Measurements from ENCODE around the gene GID8.

The GID8 gene

DNA sequence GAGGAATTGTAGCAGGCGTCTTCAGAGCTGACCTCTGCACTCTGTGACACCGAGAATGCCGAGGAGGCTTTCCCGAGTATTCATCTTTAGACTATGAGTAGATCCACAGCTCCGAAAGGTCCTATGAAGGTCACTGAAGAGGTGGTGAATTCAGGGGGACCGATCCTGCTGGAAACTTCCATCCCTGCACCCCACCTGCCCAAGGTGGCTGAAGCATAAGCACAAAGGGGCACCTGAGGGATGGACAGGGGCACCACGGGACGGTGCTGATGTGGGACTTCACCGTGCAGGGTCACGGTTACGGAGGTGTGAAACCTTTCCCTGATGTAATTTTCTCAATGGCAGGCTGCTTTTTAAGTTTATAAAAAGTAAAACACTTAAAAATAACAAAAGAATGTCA is 36.1 kb upstream of the GID8 start:
- Histone ChIP-seq H3K36me3 (peaks cover 73% of the 10 kb centered on the region), H3K9me3 (no peaks in the 10 kb centered on the region), H4K20me1 (peaks cover 87% of the 10 kb centered on the region), H3K4me2 (no peak overlapping the region), H3K27ac (no peak overlapping the region), H3K27me3 (no peaks in the 10 kb centered on the region), H3K4me3 (no peak overlapping the region), H3K4me1 (peaks cover 39% of the 10 kb centered on the region), H3K9ac (no peak overlapping the region)
- no peak for TF ChIP-seq Cebpa-rat (IDR thresholded peaks at IDR 0.05)

DNA sequence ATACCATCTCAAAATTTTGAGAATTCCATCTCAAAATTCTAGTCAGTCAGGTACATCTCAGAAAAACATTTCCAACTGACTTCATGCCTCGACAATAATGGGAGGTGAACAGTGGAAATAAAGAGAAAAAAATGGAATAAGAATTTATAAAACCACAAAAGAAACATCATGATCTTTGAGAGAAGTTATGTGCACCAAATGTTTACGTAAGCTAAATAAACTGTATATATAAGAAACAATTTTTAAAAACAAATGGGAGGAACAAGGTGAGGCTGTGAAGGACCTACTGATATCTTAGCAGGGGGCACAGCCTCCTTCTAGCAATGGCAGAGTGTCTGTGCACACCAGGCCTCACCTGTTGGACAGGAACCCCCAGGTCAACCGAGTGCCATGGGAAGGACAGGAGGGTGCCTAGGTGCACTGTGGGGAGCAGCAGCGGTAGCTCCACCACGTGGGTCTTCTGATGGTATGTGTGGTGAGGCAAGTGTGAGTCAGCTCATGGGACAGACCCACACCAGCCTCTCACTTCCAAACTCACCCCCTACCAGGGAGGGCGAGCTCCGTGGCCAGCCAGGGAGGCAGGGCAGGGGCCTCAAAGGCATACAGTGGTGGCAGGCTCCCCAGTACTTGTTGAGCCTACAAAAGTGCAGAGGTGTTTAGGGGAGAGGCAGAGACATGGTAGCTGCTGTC is 34.9 kb upstream of the GID8 start:
- Histone ChIP-seq H3K4me2 (no peak overlapping the region), H3K27ac (no peak overlapping the region), H3K4me1 (peaks cover 38% of the 10 kb centered on the region), H3K9me3 (no peaks in the 10 kb centered on the region), H4K20me1 (peaks cover 93% of the 10 kb centered on the region), H3K4me3 (no peak overlapping the region), H3K27me3 (no peaks in the 10 kb centered on the region), H3K9ac (no peak overlapping the region), H3K36me3 (peaks cover 73% of the 10 kb centered on the region)
- no peak for TF ChIP-seq Cebpa-rat (IDR thresholded peaks at IDR 0.05)

DNA sequence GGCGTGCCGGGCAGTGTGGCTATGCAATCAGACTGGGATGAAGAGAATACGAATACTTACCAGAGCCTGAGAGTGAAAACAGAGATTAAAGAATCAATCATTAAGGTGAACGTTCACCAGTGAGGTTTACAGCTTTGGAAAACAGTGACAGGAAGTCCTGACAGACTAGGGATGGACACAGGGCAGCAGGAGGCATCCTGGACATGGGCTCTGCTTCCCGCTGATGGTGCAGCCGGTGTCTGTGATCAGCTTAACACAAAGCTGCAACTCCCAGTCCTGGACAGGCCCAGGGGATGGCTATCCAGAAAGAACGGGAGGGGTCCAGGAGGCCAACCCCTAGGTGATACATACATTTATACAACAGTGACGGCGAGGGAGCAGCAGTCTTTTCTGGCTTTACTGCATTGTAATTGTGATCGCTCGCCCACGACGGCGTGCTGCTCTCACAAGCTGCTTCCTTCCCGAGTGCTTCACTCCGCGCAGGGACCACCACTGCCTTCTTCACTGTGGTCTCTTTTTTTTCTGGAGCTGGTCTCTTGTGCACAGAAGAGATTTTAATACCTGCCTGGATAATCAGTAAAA is 32.3 kb upstream of the GID8 start:
- peaks cover 98% of the 10 kb centered on the region for H3K36me3 ChIP-seq
- peak overlapping the region; percentile 17; the same call in 1 of the 2 replicates for H3K9ac ChIP-seq
- no peaks in the 10 kb centered on the region for H3K9me3 ChIP-seq
- no peak overlapping the region for H3K4me3 ChIP-seq
- peaks cover 93% of the 10 kb centered on the region for H4K20me1 ChIP-seq
- no peak overlapping the region for H3K27ac ChIP-seq
- no peaks in the 10 kb centered on the region for H3K27me3 ChIP-seq
- peaks cover 30% of the 10 kb centered on the region for H3K4me1 ChIP-seq
- TF ChIP-seq Cebpa-rat (IDR thresholded peaks at IDR 0.05): no peak
- no peak overlapping the region for H3K4me2 ChIP-seq

DNA sequence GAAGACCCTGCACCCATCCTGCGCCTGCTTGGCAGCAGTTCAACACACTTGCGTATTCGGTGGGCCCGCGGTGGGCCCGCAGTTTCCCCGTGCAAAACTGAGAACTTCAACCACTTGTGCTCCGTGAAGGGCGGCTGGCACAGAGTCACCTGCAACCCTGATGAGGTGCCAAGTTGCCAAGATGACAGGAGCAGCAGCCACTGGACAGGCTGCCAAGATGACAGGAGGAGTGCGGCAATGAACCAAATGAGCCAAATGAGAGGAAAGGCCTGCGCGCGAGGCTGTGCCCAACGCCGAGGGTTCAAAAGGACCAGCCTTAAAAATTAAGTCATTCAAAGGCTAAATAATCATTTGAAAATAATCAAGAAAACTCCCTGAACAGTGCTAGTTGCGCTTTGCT is 31.7 kb upstream of the GID8 start:
- no peaks in the 10 kb centered on the region for H3K9me3 ChIP-seq
- H3K36me3 ChIP-seq: peaks cover 100% of the 10 kb centered on the region
- peaks cover 93% of the 10 kb centered on the region for H4K20me1 ChIP-seq
- peaks cover 24% of the 10 kb centered on the region for H3K4me1 ChIP-seq
- no peak overlapping the region for H3K4me3 ChIP-seq
- H3K9ac ChIP-seq: peak overlapping the region; percentile 17; the same call in 1 of the 2 replicates
- no peak overlapping the region for H3K27ac ChIP-seq
- H3K27me3 ChIP-seq: no peaks in the 10 kb centered on the region
- TF ChIP-seq Cebpa-rat (IDR thresholded peaks at IDR 0.05): no peak
- no peak overlapping the region for H3K4me2 ChIP-seq

DNA sequence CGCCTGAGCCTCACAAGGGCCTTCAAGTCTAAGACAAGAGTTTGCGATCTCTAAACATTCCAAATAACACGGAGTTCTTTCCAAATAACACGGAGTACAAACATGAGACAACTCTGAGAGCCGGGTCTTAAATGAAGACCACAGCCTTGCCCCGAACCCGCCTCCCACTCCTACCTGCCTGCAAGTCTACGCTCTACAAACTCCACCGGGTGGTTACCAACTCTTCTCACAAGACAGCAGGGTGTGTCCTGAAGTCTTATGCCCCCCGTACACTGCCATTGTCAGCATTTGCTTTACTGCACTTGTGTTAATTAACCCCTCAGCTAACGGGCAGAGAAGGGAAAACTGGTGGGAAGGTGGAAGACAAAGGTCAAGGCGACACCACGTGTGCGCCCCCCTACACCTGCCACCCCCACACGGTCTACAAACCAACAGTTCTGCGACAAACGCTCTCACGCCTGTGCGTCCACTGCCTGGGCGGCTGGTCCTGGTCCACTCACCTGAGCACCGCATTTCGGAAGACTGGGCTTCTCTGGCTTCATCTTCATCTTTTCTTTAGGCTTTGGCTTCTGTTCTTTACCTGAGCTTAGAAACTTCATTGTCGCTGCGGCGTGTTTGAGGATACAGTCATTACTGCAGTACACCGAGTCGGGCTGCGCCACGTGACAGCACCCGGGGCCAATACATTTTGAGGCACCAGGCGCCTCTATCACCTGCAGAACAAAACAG is 31.1 kb upstream of the GID8 start:
- TF ChIP-seq Cebpa-rat (IDR thresholded peaks at IDR 0.05): no peak
- Histone ChIP-seq H3K27me3 (no peaks in the 10 kb centered on the region), H3K9ac (no peak overlapping the region), H4K20me1 (peaks cover 93% of the 10 kb centered on the region), H3K4me2 (no peak overlapping the region), H3K36me3 (peaks cover 100% of the 10 kb centered on the region), H3K9me3 (no peaks in the 10 kb centered on the region), H3K4me3 (no peak overlapping the region), H3K27ac (no peak overlapping the region), H3K4me1 (peaks cover 22% of the 10 kb centered on the region)

DNA sequence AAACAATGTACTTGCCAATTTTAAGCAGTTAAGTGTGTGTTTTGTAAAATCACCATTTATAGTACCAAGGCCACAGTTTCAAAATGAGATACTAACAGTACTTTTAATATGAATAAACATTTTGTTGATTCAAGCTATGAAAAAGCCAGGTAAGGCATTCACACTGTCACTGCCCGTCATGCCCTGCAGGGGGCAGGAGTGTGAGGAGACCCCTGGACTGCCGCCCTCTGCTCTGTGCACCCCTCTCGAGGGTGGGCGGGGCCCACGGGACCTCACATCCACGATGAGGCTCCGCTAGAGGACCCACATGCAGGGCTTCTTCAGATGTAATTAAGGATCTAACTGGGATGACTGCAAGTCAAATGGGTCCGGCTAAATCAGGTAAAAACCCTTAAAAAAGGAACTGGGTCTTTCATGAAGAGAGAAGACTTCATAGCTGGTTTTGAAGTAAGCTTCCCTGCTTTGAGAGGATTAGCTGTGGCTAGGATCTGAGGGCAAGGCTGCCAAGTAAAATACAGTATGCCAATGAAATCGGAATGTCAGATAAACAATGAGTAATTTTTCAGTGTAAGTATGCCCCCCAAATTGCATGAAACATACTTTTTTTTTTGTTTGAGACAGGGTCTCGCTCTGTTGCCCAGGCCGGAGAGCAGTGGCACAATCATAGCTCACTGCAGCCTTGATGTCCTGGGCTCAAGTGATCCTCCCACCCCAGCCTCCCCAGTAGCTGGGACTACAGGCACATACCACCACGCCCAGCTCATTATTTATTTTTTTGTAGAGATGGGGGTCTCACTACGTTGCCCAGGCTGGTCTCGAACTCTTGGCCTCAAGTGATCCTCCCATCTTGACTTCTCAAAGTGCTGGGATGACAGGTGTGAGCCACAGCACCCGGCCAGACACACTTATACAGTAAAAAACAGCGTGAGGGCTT is 30.3 kb upstream of the GID8 start:
- Histone ChIP-seq H3K9ac (peak overlapping the region; percentile 31), H3K4me3 (no peak overlapping the region), H3K36me3 (peaks cover 100% of the 10 kb centered on the region), H3K4me1 (peaks cover 22% of the 10 kb centered on the region), H3K27me3 (no peaks in the 10 kb centered on the region), H3K27ac (no peak overlapping the region), H3K4me2 (no peak overlapping the region), H4K20me1 (peaks cover 96% of the 10 kb centered on the region), H3K9me3 (no peaks in the 10 kb centered on the region)
- TF ChIP-seq Cebpa-rat (IDR thresholded peaks at IDR 0.05): no peak

DNA sequence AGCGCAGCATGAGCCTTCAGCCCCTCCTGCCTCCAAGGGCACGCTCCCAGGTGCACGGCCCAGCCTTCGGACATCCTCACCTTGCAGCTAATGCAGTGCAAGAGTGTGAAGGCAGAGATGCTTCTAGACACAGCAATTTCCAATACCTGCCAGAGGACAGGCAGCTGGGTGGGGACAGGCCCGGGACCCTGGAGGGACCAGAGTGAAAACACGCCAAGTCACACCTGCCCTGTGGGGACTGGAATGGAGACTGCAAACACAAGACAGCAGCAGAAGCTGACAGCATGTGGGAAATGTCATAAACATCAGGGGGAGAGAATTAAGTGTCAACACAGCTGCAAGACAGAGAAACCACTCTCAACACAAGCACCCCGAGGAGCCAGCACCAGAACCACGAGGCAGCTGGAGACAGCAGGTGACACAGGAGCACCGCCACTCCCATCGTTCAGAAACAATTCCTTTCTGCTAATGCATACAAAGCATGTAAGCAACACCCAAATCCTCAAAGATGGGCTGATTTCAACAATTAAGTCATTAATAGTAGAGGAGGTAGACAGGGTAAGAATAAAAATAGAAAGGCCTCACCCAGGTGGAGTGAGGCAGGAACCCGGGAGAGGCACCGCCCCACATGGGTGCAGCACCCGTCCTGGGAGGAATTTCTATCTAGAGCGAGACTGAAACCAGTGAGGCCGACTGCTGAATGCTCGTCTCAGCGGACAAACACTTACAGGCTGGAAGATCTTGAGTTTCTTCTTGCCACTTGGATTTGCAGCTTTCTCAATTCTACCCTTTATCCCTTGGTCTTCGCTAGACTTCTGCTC is 28.8 kb upstream of the GID8 start:
- Histone ChIP-seq H3K27me3 (no peaks in the 10 kb centered on the region), H3K4me2 (no peak overlapping the region), H3K4me1 (peaks cover 34% of the 10 kb centered on the region), H3K9ac (no peak overlapping the region), H3K9me3 (no peaks in the 10 kb centered on the region), H3K4me3 (no peak overlapping the region), H4K20me1 (peaks cover 96% of the 10 kb centered on the region), H3K36me3 (peaks cover 100% of the 10 kb centered on the region), H3K27ac (no peak overlapping the region)
- TF ChIP-seq Cebpa-rat (IDR thresholded peaks at IDR 0.05): no peak

DNA sequence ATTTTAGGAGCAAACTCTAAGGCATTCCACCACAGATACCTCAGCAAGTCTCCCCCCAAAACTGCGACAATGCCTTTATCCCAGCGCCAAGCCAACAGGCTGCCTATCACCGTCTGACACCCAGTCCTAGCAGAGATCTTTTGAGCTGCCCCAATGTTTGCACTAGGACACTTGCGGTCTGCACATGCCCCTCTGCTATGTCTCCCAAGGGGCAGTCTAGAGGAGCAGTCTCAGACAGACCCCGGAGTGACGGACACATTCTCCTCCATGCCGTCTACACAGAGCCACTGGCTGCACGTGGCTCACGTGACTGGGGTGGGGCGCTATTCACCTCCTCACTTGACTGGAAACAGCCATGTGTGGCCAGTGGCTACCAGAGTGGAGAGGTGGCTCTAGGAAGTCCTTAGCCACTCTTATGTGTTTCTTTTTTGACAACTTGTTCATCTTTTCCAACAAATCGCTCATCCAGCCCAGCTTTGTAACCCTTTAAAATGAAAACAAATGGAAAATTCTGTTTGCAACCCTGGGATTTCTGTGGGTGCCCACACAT is 27.7 kb upstream of the GID8 start:
- H3K27ac ChIP-seq: no peak overlapping the region
- peaks cover 45% of the 10 kb centered on the region for H3K4me1 ChIP-seq
- H4K20me1 ChIP-seq: peaks cover 100% of the 10 kb centered on the region
- no peak overlapping the region for H3K9ac ChIP-seq
- no peaks in the 10 kb centered on the region for H3K9me3 ChIP-seq
- H3K4me2 ChIP-seq: no peak overlapping the region
- no peak overlapping the region for H3K4me3 ChIP-seq
- no peak for TF ChIP-seq Cebpa-rat (IDR thresholded peaks at IDR 0.05)
- no peaks in the 10 kb centered on the region for H3K27me3 ChIP-seq
- peaks cover 93% of the 10 kb centered on the region for H3K36me3 ChIP-seq

Measured in BLaER1 (cell line).